GM04503 (cell line): ENCODE data around the gene CDKN2AIPNL.
"Not testable (repeated sequence)": the region's sequence is repeated elsewhere in the genome, so short reads cannot be mapped to it uniquely, and the experiment has no call there.

Source experiments
- DNase-seq: peaks from one replicate; pipeline ENCODE4 v3.0.0-alpha.2; 2012; ENCODE audit warnings: low read depth

The CDKN2AIPNL gene

GRCh38 chr5:134397196-134397595, 14.5 kb downstream of the CDKN2AIPNL start:
- no peak for DNase-seq

GRCh38 chr5:134396274-134396673, 15.4 kb downstream of the CDKN2AIPNL start:
- no peak for DNase-seq

GRCh38 chr5:134394932-134395331, 16.7 kb downstream of the CDKN2AIPNL start:
- DNase-seq: no peak

GRCh38 chr5:134392301-134392700, 19.4 kb downstream of the CDKN2AIPNL start:
- DNase-seq: no peak

GRCh38 chr5:134387443-134387842, 24.2 kb downstream of the CDKN2AIPNL start:
- DNase-seq: no peak

GRCh38 chr5:134383980-134384697, 27.5 kb downstream of the CDKN2AIPNL start:
- DNase-seq: no peak

- not testable (repeated sequence) for DNase-seq
Measured at GRCh38 chr5:134382204-134382603, 29.5 kb downstream of the CDKN2AIPNL start.

GRCh38 chr5:134380346-134380745, 31.3 kb downstream of the CDKN2AIPNL start:
- no peak for DNase-seq

GRCh38 chr5:134374232-134374631, 37.4 kb downstream of the CDKN2AIPNL start:
- DNase-seq: no peak

GRCh38 chr5:134373633-134374032, 38.0 kb downstream of the CDKN2AIPNL start:
- not testable (repeated sequence) for DNase-seq

- DNase-seq: no peak
Measured at GRCh38 chr5:134371834-134372340, 39.8 kb downstream of the CDKN2AIPNL start.

- peak; percentile 98 for DNase-seq
Measured at GRCh38 chr5:134370871-134371833, 40.5 kb downstream of the CDKN2AIPNL start, which contains the start of gene UBE2B. Gene UBE2B (plus strand): TSS chr5:134371569. CDS start chr5:134371596, 27 bp downstream.

- no peak for DNase-seq
Measured at GRCh38 chr5:134370311-134370870, 41.3 kb downstream of the CDKN2AIPNL start.

- DNase-seq: no peak
Measured at GRCh38 chr5:134365604-134366003, 46.1 kb downstream of the CDKN2AIPNL start.

- DNase-seq: no peak
Measured at GRCh38 chr5:134355681-134356080, 56.0 kb downstream of the CDKN2AIPNL start.
